ENCODE measurements around the gene HIP1.
A peak's percentile ranks its signal among the peaks of the same experiment; 100 is the strongest.
"Not testable (repeated sequence)": the region's sequence is repeated elsewhere in the genome, so short reads cannot be mapped to it uniquely, and the experiment has no call there.

Gene HIP1

GRCh38 chr7:75738604-75738974 lies at the start of gene HIP1:
TSS of gene HIP1 (minus strand) at chr7:75738941. CDS start at chr7:75738920, 21 bp downstream.
- no peak for FAIRE-seq
- no peak for DNase-seq (ENCODE audit: extremely low spot score, insufficient read length, low read depth)

- DNase-seq (ENCODE audit: extremely low spot score, insufficient read length, low read depth); FAIRE-seq: not testable (repeated sequence)
Observed at GRCh38 chr7:75788154-75788847, 49.6 kb upstream of the HIP1 start.

- DNase-seq (ENCODE audit: extremely low spot score, insufficient read length, low read depth); FAIRE-seq: not testable (repeated sequence)
Observed at GRCh38 chr7:75783058-75783457, 44.3 kb upstream of the HIP1 start.

GRCh38 chr7:75780647-75781273 lies 42.0 kb upstream of the HIP1 start:
- not testable (repeated sequence) for FAIRE-seq; DNase-seq (ENCODE audit: extremely low spot score, insufficient read length, low read depth)

- DNase-seq (ENCODE audit: extremely low spot score, insufficient read length, low read depth); FAIRE-seq: not testable (repeated sequence)
Observed at GRCh38 chr7:75779516-75779915, 40.8 kb upstream of the HIP1 start.

GRCh38 chr7:75779035-75779434 lies 40.3 kb upstream of the HIP1 start:
- DNase-seq (ENCODE audit: extremely low spot score, insufficient read length, low read depth): not testable (repeated sequence)

GRCh38 chr7:75776295-75776971 lies 37.7 kb upstream of the HIP1 start:
- FAIRE-seq (no peak), DNase-seq (ENCODE audit: extremely low spot score, insufficient read length, low read depth) (no peak)

More at GRCh38 chr7:75779035-75779434, 40.3 kb upstream of the HIP1 start:
- not testable (repeated sequence) for FAIRE-seq

- not testable (repeated sequence) for DNase-seq (ENCODE audit: extremely low spot score, insufficient read length, low read depth); FAIRE-seq
Observed at GRCh38 chr7:75773958-75774357, 35.2 kb upstream of the HIP1 start.

GRCh38 chr7:75772081-75773077 lies 33.6 kb upstream of the HIP1 start, which contains the start of gene CCL26:
TSS of gene CCL26 (minus strand) at chr7:75772211. CDS start at chr7:75772176, 35 bp downstream.
- DNase-seq (ENCODE audit: extremely low spot score, insufficient read length, low read depth) (no peak), FAIRE-seq (no peak)

DNA sequence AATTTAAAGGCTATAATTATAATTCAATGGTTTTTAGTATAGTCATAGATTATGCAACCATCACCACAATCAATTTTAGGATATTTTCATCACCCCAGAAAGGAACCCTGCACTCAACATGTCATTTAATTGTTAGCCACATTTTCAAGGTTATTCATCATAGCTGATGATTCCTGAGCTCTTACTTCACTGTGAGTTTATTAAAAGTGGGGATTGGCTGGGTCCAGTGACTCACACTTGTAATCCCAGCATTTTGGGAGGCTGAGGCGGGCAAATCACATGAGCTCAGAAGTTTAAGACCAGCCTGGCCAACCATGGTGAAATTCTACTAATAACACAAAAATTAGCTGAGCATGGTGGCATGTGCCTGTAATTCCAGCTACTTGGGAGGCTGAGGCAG lies 32.5 kb upstream of the HIP1 start:
- FAIRE-seq: no peak
- DNase-seq (ENCODE audit: extremely low spot score, insufficient read length, low read depth): no peak

DNA sequence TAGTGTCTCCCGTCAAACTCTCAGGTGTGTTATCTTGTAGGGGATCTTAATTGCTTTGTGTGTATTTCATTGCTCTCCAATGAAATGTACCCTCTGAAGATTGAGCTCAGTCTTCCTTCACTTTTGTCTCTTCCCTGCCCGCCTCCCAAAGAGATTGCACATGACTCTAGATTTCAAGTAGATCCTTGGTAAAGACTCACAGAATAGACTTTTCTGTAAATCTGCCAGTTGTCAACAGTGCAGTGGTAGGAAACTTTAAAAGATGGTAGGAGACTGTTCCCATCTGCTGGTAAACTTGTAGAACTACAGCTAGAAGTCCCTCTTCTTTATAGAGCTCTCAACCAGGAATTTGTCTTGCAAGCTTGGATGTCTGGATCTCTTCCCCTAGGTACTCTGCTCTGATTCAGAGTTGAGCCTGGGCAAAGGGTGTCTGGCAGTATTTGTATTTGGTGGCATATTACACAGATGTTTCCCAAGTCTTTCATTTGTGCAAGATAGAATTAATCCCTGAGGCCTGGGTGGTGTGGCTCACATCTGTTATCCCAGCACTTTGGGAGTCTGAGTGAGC lies 23.7 kb upstream of the HIP1 start:
- DNase-seq (ENCODE audit: extremely low spot score, insufficient read length, low read depth): peak; percentile 45
- peak; percentile 79 for FAIRE-seq

- DNase-seq (ENCODE audit: extremely low spot score, insufficient read length, low read depth); FAIRE-seq: not testable (repeated sequence)
Observed at GRCh38 chr7:75761801-75762200, 23.1 kb upstream of the HIP1 start.

- FAIRE-seq: no peak
- no peak for DNase-seq (ENCODE audit: extremely low spot score, insufficient read length, low read depth)
Observed at GRCh38 chr7:75758491-75758890, 19.8 kb upstream of the HIP1 start.

- FAIRE-seq (no peak), DNase-seq (ENCODE audit: extremely low spot score, insufficient read length, low read depth) (no peak)
Observed at GRCh38 chr7:75757860-75758259, 19.1 kb upstream of the HIP1 start.

DNA sequence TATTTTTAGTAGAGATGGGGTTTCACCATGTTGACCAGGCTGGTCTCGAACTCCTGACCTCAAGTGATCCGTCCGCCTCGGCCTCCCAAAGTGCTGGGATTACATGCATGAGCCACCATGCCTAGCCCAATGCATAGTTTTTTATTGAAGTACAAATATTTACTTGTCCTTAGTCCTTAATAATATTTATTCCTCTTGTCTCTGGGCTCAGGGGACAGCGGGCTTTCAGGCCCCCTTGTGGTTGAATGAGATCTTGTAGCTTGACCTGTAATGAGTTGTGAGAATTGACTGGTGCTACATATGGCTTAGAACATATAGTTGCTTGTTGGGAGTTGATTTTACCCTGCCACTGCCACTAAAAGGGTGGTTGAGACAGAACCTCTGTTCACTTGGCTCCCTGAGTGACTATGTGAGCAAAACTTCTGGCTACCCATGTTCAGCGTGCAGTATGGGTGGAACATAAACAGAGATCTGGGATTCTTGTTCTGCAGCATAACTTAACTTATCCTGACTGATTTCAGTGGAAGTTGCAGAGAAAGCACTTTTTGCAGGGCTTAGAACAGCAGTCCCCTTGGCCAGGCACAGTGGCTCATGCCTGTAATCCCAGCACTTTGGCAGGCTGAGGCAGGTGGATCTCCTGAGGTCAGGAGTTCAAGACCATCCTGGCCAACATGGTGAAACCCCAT lies 18.4 kb upstream of the HIP1 start:
- FAIRE-seq: no peak
- peak; percentile 28 for DNase-seq (ENCODE audit: extremely low spot score, insufficient read length, low read depth)

GRCh38 chr7:75756206-75756990 lies 17.7 kb upstream of the HIP1 start:
- no peak for DNase-seq (ENCODE audit: extremely low spot score, insufficient read length, low read depth)
- FAIRE-seq: no peak

DNA sequence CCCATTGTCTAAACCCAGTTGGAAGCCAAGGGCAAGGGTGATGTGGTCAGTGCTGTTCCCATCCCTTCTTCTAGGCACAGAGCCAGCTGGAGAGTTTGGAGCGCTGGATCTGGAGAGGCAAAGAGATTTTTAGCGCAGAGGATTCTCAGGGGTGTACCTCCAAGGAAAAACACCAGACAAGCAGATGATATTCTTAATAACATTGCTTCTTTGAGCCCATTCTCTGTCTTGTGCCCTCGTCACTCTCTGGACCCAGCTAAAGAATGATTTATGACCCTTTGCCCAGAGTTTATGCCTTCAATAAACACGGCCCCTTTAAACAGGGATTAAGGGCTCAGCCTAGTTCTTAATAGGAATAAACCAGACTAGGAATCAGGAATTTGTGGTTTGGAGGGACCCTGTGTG lies 4.7 kb upstream of the HIP1 start:
- FAIRE-seq (no peak), DNase-seq (ENCODE audit: extremely low spot score, insufficient read length, low read depth) (no peak)

Data from GM18507 (cell line).